HG03460 (cell line): ENCODE measurements around the gene ATXN3L.
"Not testable (repeated sequence)": the region's sequence is repeated elsewhere in the genome, so short reads cannot be mapped to it uniquely, and the experiment has no call there.

Source experiments
- ATAC-seq: cut with Tn5 transposase; IDR thresholded peaks from one replicate; pipeline ENCODE4 v1.9.1; 2021; ENCODE audit not compliant: unreplicated experiment

ATXN3L gene

DNA sequence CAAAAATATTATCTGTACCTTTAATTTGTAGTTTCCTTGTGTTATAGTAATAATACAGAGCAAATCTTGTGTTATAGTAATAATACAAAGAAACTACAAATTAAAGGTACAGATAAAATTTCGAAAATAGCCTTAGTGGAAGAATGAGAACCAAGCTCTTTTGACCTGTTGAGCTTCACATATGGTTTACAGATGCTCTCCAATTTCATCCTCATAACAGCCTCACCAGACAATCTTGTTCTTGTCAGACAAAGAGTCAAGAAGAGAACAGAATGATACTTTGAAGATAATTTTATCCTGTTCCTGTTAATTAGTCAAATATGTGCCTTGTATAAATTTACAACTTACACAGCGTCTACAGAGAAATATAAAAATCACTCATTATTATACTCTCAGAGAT lies 12.8 kb downstream of the ATXN3L start:
- no peak for ATAC-seq

- ATAC-seq = no peak
These were observed 14.7 kb downstream of the ATXN3L start for GRCh38 chrX:13305108-13305507.

- no peak for ATAC-seq
These were observed 15.8 kb downstream of the ATXN3L start for GRCh38 chrX:13304052-13304451.

GRCh38 chrX:13303248-13303647 lies 16.6 kb downstream of the ATXN3L start:
- not testable (repeated sequence) for ATAC-seq

- no peak for ATAC-seq
These were observed 21.0 kb downstream of the ATXN3L start for GRCh38 chrX:13298836-13299235.

- ATAC-seq = no peak
These were observed 24.0 kb downstream of the ATXN3L start for GRCh38 chrX:13295841-13296240.

DNA sequence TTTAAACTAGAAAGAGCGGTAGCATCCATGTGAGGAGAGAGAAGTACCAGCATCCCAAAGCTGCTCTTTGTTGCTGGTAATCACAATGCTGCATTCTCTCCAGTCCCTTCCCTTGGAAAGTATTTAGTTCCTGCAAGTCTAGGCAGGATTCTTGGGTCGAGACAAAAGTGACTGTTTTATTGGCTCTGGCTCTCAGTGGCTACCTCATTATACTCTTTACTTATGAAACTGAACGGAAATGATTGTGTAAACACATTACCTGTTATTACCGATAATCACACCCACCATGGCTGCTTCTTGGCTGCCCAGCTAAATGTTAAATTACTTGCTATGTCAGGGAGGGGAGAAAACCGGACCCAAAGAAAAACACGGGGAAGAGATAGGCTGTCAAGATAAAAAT lies 26.2 kb downstream of the ATXN3L start:
- no peak for ATAC-seq

- no peak for ATAC-seq
These were observed 28.8 kb downstream of the ATXN3L start for GRCh38 chrX:13290891-13291614.

DNA sequence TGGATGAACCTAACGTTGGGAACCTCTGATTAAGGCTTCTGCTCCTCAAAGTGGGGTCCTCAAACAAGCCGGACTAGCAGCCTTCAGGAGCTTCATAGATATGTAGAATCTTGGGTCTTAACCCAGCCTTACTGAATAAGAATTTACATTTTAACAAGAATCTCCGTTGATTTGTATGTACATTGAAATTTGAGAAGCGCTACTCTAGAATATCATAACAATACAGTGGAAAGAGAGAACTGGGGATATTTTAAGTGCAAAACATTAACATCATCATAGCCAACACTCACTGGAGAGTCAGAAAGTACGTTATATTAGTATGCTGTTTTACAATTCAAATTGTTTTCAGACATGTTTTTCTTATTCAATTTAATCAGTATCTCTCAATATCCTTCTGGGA lies 31.2 kb downstream of the ATXN3L start:
- no peak for ATAC-seq

GRCh38 chrX:13287816-13288215 lies 32.0 kb downstream of the ATXN3L start:
- ATAC-seq = no peak

DNA sequence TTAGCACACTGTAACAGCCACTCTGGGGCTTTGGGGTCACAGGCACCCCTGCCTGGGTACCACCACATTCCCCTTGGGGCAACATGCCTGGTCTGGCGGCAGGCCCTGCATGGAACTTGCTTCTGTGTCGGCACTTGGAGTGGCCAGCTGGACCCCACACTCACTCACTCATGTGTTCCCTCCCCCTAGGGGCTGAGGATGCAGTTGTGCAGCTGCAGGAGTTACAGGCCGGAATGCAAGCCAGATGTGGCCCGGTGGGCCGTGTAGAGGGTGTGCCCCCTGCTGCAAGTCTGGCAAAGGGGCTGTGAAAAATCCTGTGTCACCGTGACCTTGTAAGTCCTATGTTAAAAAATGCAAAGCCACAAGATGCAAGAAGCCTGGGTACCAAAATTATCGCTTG lies 34.2 kb downstream of the ATXN3L start:
- ATAC-seq = no peak

DNA sequence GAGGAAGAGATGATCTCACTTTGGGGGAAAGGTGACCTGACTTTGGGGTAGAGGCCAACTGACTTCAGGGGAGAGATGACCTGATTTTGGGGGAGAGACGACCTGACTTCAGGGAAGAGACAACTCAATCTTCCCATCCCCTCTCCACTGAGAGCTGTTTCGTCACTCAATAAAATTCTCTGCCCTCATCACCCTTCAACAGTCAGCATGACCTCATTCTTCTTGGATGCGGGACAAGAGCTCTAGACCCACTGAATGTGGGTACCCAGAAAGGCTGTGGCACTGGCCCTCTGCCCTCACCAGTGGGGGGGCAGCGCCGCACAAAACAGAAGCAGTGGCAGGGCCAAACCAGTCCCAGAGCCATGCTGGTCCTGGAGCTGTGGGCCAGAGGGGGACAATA lies 34.6 kb downstream of the ATXN3L start:
- ATAC-seq = no peak

GRCh38 chrX:13284570-13284969 lies 35.3 kb downstream of the ATXN3L start:
- no peak for ATAC-seq

- ATAC-seq = no peak
These were observed 35.8 kb downstream of the ATXN3L start for GRCh38 chrX:13283950-13284546.

GRCh38 chrX:13283512-13283911 lies 36.3 kb downstream of the ATXN3L start:
- no peak for ATAC-seq

DNA sequence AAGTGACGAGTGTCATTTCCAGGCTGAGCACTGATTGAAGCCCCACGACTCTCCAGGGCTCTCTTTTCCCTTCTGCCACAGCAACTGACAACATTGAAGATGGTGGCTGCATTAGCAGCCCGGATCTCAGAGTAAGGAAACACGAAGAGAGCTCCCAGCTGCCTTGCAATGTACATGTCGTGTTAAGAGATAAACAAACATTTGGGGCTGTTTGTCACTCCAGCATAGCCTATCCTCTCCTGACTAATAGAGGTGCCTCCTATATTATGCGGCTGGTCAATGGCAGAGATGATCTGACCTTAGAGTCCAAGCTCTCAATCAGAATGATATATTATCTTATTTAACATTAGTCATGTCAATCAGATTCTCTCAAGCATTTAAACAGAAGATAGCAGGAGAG lies 38.6 kb downstream of the ATXN3L start:
- no peak for ATAC-seq

GRCh38 chrX:13279279-13280018 lies 40.4 kb downstream of the ATXN3L start:
- ATAC-seq = no peak

GRCh38 chrX:13277539-13277938 lies 42.3 kb downstream of the ATXN3L start:
- no peak for ATAC-seq

- no peak for ATAC-seq
These were observed 42.9 kb downstream of the ATXN3L start for GRCh38 chrX:13276991-13277390.

GRCh38 chrX:13275031-13275430 lies 44.8 kb downstream of the ATXN3L start:
- no peak for ATAC-seq

DNA sequence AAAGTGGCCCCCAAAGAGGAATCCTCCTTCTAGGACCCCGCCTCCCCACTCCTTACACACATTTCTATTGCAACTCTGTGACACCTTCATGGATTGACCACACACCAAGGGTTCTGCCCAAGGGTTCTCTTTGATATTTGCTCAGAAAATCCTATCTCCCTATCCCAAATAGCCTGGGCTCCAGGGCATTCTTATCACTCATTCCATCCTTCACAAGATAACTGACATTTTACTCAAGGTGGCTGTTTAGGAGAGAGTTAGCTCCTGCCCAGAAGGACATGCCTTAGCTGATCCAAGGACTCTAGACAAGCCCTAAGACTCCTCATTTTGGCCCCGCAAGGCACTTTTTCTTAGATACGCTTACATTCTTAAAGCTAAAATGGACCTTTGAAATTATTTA lies 47.4 kb downstream of the ATXN3L start:
- ATAC-seq = no peak

DNA sequence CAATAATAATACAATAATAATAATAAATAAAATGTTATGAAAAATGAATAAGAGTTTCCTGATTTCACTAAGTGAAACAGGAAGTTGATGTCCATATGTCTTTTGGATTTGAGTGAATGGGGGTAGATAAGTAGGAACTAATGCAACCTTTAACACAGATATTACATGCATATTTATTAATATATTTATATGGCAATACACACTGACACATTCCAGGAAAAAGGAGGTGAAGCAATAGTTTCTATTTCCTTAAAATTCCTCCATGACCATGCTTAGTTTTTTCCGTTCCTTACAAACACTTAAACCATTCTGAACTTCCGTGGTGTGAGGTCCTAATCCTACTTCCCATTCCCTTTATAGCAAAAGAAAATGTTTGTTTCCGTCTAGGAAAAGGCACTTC lies 48.3 kb downstream of the ATXN3L start:
- no peak for ATAC-seq
